GM19238 (cell line): ENCODE results near the gene LOXL1.
A peak's percentile ranks its signal among the peaks of the same experiment; 100 is the strongest.

Experiments
- DNase-seq: peaks from one replicate; pipeline ENCODE4 v3.0.0; 2011; ENCODE audit warnings: low spot score; ENCODE audit not compliant: insufficient read length

The LOXL1 gene

GRCh38 chr15:73926219-73927002, at the start of gene LOXL1:
Gene LOXL1 (plus strand): TSS chr15:73926462. CDS start chr15:73926784, 322 bp downstream.
- no peak for DNase-seq

GRCh38 chr15:73879426-73879825, 46.8 kb upstream of the LOXL1 start:
- DNase-seq: no peak

DNA sequence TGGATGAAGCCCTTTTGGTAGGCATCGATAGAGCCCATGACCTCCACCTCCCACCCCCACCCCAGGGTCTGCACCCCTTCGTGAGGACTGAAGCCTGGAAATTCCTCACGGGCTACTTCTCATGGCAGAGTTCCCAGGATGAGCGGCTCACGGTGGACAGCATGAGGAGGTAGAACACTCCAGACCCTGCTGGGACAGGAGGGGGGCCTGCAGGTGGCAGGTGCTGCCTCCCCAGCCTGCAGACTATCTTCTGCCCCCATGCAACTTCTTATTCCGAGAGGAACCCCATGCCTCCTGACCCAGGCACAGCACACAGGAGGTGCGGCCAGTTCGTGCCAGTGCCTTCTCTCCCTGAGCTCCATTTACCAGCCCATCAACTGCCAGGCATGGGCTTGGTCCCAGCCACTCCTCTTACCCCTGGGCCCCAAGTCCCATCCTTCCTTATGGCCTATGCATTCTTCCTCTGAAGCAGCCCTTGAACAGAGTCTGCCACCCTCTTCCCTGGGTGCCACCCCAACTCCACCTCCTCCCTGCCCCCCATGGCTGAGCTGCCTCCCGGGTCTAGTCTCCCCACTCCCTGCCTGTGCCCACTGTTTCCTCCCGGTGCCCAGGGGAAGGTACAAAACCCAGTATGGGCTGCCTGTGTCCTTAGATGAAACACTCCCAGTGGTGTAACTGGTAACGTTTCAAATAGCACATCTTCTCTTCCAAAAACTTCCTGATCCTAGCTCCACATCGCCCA, 44.5 kb upstream of the LOXL1 start:
- no peak for DNase-seq

DNA sequence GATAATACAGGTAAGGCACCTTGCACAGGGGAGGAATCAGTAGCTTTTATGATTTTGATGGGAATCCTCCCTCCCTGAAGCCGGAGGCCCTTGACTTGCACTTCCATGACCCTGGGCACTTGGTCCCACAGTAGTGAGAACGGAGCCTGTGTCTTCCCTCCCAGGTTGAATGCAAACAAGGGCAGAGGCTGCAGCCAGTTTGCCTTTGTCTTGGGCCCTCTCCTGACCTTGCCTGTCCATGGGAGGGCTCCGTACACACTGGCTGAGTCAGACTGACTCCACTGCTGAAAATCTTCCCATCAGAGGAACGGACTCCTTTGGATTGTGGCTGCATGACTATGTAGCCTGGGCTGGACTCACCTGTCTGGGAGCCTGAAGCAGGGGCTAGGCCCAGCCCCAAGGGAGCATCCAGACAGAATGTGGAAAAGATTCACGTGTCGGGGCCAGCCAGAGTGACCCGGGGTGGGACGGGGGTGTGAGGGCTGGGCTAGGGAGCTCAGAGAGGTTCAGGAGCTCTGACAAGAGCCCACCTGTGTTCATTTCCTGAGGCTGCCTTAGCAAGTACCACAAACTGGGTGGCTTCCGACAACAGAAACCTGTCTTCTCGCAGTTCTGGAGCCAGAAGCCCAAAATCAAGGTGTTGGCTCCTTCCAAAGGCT, 43.4 kb upstream of the LOXL1 start:
- DNase-seq: no peak

DNA sequence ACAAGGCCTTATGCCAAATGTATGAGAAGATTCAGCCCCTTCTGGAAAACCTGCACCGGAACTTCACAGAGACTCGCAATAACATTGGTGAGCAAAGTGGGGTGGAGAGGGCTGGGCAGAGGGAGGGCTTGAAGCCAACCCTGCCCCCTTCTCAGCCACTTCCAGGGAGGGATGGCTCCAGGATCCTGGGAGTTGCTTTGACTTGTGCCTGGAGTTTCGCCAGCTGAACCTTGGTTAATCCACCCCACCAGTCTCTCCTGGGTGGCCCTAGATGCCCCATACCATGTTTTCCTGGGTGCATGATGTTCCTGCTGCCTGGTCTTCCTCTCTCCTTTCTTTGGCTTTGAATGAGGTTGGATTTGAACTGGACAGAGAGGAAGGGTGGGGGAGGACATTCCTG, 42.1 kb upstream of the LOXL1 start:
- no peak for DNase-seq

- DNase-seq: no peak
Measured at GRCh38 chr15:73885954-73886700, 40.1 kb upstream of the LOXL1 start.

- DNase-seq: no peak
Measured at GRCh38 chr15:73886717-73887345, 39.4 kb upstream of the LOXL1 start.

GRCh38 chr15:73887481-73887880, 38.8 kb upstream of the LOXL1 start:
- DNase-seq: no peak

- DNase-seq: no peak
Measured at GRCh38 chr15:73888224-73889041, 37.8 kb upstream of the LOXL1 start.

DNA sequence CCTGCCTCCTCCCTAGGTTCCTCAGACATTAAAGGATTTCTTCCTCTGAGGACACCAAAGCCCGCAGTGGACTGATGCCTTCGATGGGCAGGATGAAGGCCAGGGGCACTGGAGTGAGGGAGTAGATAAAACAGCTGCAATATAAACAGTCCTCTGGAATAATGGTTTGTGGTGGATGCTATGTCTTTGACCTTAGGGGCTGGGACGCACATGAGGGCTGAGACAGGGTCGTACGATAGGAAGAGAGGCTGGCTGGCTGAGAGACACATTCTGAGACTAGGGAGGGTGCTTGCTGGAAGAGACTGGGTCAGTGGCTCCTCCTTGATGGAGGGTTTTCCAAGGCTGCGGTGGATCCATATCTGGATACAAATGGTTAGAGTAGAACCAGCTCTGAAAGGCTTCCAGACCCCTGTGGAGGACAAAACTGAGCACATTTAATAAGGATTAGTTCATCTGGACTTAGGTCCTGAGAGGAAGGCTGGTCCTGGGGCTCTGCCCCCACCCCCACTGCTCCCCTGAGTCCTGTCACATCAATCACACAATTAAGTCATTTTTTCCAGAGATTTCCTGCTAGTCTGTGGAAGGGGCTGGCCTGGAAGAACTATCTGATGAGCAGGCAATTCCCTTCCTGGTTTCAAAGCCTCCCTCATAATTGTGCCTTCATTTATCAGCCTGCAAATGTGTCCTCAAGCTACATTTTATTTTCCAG, 37.1 kb upstream of the LOXL1 start:
- DNase-seq: no peak

DNA sequence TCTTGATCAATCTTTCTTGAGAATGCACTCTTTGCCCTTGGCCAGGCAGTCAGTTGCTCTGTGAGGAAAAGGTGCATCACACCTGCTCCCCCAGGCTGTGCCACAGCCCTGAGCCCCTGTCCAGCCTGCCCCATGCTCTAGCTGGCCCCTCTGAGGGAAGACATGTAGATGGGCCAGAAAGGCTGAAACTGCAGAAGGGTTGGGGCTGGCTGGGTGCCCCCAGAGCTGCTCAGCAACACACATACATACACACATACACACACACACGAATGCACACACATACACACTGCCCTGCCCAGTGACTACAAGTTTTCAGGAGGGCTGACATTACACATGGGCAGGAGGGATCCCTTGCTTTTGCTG, 36.5 kb upstream of the LOXL1 start:
- DNase-seq: no peak

DNA sequence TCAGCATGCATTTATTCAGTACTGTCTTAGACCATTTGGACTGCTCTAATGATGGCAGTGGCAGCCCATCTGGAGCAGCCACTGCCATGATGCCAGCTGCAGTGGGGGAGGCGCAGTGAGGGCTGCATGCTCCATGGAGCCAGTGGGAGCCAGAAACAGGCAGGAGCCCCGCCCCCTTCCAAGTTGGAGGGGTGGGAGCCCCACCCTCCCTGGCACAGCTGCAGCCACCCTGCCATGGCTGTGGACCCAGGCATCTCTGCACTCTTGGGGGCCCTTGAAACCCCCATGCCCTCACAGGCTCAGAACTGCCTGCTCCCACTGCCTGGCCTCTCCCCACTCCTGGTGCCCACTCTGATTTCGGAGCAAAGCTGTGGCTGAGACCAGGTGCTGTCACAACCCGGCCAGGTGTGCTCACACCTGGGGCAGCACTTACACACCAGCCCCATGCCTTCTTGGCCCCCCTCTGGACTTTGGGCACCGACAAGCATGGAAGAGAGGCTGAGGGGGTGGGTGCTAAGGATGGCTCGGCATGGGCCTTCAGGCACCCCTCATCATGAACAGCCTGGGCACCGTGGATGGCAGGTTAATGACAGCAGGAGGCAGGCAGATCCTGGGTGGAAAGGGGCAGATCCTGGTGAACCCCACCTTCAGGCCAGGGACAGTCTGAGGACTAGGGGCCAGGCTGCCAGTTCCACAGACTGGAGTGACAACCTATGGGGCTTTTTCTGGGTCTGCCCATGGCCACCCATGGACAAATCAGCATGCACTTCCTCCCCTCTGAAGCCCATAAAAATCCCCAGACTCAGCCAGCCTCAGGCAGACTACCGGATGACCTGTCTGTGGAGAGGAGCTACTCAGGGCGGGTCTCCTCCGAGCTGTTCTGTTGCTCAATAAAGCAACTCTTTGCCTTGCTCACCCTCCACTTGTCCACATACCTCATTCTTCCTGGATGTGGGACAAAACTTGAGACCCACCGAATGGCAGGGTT, 34.6 kb upstream of the LOXL1 start:
- DNase-seq: no peak

- DNase-seq: no peak
Measured at GRCh38 chr15:73892446-73893226, 33.6 kb upstream of the LOXL1 start.

- no peak for DNase-seq
Measured at GRCh38 chr15:73894133-73894814, 32.0 kb upstream of the LOXL1 start.

DNA sequence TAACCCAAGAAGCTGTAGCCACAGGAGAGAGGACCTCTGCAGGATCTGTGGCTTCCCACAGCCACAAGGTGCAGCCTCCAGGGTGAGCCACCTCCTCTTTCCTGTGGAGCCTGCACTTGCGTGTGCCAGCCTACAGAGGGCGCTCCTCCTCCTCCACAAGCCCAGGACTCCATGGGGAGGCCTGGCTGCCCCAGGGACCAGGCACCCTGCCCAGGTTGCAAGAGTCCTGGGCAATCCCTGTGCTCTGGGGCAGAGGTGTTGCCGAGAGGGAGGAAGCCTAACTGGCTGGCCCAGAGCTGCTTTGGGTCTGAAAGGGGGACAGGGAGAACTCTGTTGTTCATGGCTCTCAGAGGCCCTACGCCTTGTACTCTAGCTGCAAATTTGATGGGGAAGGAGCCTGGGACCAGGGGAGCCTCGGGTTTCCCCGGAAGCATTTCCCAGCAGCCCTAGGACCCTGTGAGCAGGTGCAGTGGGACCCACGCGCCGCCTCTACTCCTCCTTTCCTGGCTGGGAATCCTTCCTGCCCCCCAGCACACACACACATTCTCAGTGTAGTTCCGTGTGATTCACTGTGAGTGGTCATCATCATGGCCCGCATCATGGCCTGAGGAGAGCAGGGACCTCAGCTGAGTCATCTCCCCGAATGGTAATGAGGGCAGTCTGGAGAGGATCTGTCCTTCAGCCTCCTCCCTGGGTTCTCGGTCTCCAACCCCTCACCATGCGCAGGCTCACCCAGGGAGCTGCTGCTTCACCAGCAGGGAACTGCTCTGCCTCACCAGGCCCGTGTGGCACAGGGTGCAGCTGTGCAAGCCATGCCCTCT, 28.6 kb upstream of the LOXL1 start:
- peak; percentile 67 for DNase-seq
